LNCAP (cell line): ENCODE measurements around the gene SLX4.

ENCODE experiments used
- TF ChIP-seq, protein P1 (sequence below): fragments of 450-650 bp; IDR thresholded peaks from 2 replicates; pipeline ENCODE4 v1.5.1; 2017; ENCODE audit warnings: mild to moderate bottlenecking

Gene SLX4

DNA sequence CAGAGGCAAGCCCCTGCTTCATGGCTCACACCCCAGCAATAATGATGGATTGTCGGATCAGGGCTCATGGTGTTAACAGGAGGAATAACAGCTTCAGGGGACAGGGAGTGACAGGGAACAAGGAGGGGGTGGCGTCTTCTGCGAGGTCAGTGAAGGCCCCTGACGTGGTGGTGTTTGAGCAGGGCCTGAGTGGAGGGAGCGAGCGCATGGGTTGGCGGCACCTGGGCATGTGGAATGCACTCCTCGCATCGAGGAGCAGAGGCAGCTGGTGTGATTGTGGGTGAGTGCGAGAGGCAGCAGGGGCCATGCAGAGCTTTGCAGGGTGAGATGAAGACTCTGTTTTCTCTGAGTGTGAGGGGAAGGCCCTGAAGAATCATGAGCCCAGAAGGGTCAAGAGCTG is 77.3 kb downstream of the SLX4 start:
- TF ChIP-seq, protein P1, sequence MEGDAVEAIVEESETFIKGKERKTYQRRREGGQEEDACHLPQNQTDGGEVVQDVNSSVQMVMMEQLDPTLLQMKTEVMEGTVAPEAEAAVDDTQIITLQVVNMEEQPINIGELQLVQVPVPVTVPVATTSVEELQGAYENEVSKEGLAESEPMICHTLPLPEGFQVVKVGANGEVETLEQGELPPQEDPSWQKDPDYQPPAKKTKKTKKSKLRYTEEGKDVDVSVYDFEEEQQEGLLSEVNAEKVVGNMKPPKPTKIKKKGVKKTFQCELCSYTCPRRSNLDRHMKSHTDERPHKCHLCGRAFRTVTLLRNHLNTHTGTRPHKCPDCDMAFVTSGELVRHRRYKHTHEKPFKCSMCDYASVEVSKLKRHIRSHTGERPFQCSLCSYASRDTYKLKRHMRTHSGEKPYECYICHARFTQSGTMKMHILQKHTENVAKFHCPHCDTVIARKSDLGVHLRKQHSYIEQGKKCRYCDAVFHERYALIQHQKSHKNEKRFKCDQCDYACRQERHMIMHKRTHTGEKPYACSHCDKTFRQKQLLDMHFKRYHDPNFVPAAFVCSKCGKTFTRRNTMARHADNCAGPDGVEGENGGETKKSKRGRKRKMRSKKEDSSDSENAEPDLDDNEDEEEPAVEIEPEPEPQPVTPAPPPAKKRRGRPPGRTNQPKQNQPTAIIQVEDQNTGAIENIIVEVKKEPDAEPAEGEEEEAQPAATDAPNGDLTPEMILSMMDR = no peak

DNA sequence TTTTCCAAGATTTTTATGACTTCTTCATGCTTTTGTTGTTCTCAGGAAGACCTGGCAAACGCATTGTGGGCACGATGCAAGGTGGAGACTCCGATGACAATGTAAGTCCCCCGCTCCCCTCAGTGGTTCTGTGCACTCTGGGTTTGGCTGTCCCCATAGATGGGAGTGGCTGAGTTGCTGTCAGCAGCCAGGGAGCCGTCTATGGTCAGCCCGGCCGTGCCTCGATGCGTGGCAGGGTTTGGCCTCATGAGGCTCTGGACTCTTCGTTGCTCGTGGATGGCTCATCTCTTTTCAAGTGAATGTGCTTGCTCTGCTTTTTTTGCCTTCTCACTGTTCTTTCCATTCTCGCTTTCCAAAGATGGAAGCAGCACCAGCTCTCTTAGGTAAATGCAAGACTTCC is 78.7 kb downstream of the SLX4 start:
- TF ChIP-seq, protein P1 = no peak
